ENCODE data around the gene SOHLH2. TPM values are rescaled to one million over a fixed set of nuclear protein-coding genes. Genes with fewer than 3 reads are reported as not detected.

Gene SOHLH2
- polyA plus RNA-seq, 1 experiment = 0.05 TPM

- no peak for DNase-seq (ENCODE audit: low read depth)
- TF ChIP-seq CTCF (IDR thresholded peaks at IDR 0.05; ENCODE audit: insufficient read depth, low read depth, low read length) = no peak
- CTCF ChIA-PET = no interaction called here
- Histone ChIP-seq H3K4me3 (ENCODE audit: low read depth, low read length) (no peak overlapping the region), H3K27me3 (ENCODE audit: control insufficient read depth, insufficient read depth, low read length) (peaks cover 2% of the 10 kb centered on the region; the same call in 1 of the 2 replicates), H3K36me3 (ENCODE audit: control insufficient read depth, insufficient read depth, low read length) (no peaks in the 10 kb centered on the region)
- POLR2A ChIA-PET = no interaction called here
Measured at GRCh38 chr13:36160297-36160696, 54.1 kb downstream of the SOHLH2 start.

DNA sequence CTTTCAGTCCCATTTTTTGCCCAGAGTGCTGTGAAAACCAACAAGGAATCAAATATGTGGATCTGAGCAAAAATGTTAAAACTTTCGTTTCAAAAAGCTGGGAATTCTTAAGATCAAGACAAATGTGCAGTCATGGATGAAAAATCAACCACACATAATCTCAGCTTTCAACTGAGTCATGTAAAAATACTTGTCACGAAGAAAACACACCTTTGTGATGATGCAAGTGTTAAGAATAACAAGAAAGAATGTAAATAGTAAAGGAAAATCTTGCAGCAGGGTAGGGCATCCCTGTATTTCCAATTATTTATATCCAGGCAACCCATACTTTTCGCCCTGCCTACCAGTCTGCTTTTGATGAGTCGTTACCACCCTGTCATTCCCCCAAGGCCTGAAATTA lies 55.7 kb downstream of the SOHLH2 start:
- ChIA-PET CTCF (no interaction called here), POLR2A (no interaction called here)
- H3K4me3 ChIP-seq (ENCODE audit: low read depth, low read length) = no peak overlapping the region
- no peak for TF ChIP-seq CTCF (IDR thresholded peaks at IDR 0.05; ENCODE audit: insufficient read depth, low read depth, low read length)
- H3K27me3 ChIP-seq (ENCODE audit: control insufficient read depth, insufficient read depth, low read length) = peaks cover 2% of the 10 kb centered on the region; the same call in 1 of the 2 replicates
- H3K36me3 ChIP-seq (ENCODE audit: control insufficient read depth, insufficient read depth, low read length) = no peaks in the 10 kb centered on the region
- no peak for DNase-seq (ENCODE audit: low read depth)

GRCh38 chr13:36157480-36157879 lies 56.9 kb downstream of the SOHLH2 start:
- ChIA-PET POLR2A (interaction anchor here (0.6 kb wide), 1 partner anchor 111 kb away, joined by 6 read pairs; no protein-coding TSS in a partner anchor), CTCF (interaction anchor here (0.7 kb wide), 1 partner anchor 11 kb away, joined by 5 read pairs; no protein-coding TSS in a partner anchor)
- DNase-seq (ENCODE audit: low read depth) = no peak

GRCh38 chr13:36154567-36155291 lies 59.6 kb downstream of the SOHLH2 start:
- ChIA-PET CTCF (no interaction called here), POLR2A (no interaction called here)
- Histone ChIP-seq H3K27me3 (ENCODE audit: control insufficient read depth, insufficient read depth, low read length) (peaks cover 2% of the 10 kb centered on the region; the same call in 1 of the 2 replicates), H3K4me3 (ENCODE audit: low read depth, low read length) (peak overlapping the region; percentile 3; the same call in 1 of the 2 replicates), H3K36me3 (ENCODE audit: control insufficient read depth, insufficient read depth, low read length) (no peaks in the 10 kb centered on the region)
- no peak for TF ChIP-seq CTCF (IDR thresholded peaks at IDR 0.05; ENCODE audit: insufficient read depth, low read depth, low read length)
- no peak for DNase-seq (ENCODE audit: low read depth)

More at GRCh38 chr13:36157480-36157879, 56.9 kb downstream of the SOHLH2 start:
- peaks cover 2% of the 10 kb centered on the region; the same call in 1 of the 2 replicates for H3K27me3 ChIP-seq (ENCODE audit: control insufficient read depth, insufficient read depth, low read length)
- H3K36me3 ChIP-seq (ENCODE audit: control insufficient read depth, insufficient read depth, low read length) = no peaks in the 10 kb centered on the region
- no peak for TF ChIP-seq CTCF (IDR thresholded peaks at IDR 0.05; ENCODE audit: insufficient read depth, low read depth, low read length)
- H3K4me3 ChIP-seq (ENCODE audit: low read depth, low read length) = no peak overlapping the region

- Histone ChIP-seq H3K36me3 (ENCODE audit: control insufficient read depth, insufficient read depth, low read length) (no peaks in the 10 kb centered on the region), H3K27me3 (ENCODE audit: control insufficient read depth, insufficient read depth, low read length) (peaks cover 2% of the 10 kb centered on the region; the same call in 1 of the 2 replicates), H3K4me3 (ENCODE audit: low read depth, low read length) (no peak overlapping the region)
- DNase-seq (ENCODE audit: low read depth) = no peak
- POLR2A ChIA-PET = no interaction called here
- TF ChIP-seq CTCF (IDR thresholded peaks at IDR 0.05; ENCODE audit: insufficient read depth, low read depth, low read length) = no peak
- CTCF ChIA-PET = interaction anchor here (1.5 kb wide), 1 partner anchor 63 kb away, joined by 3 read pairs; no protein-coding TSS in a partner anchor
Measured at GRCh38 chr13:36151591-36151990, 62.8 kb downstream of the SOHLH2 start.
